Measurements from ENCODE around the gene PPP2R2D.

DNA sequence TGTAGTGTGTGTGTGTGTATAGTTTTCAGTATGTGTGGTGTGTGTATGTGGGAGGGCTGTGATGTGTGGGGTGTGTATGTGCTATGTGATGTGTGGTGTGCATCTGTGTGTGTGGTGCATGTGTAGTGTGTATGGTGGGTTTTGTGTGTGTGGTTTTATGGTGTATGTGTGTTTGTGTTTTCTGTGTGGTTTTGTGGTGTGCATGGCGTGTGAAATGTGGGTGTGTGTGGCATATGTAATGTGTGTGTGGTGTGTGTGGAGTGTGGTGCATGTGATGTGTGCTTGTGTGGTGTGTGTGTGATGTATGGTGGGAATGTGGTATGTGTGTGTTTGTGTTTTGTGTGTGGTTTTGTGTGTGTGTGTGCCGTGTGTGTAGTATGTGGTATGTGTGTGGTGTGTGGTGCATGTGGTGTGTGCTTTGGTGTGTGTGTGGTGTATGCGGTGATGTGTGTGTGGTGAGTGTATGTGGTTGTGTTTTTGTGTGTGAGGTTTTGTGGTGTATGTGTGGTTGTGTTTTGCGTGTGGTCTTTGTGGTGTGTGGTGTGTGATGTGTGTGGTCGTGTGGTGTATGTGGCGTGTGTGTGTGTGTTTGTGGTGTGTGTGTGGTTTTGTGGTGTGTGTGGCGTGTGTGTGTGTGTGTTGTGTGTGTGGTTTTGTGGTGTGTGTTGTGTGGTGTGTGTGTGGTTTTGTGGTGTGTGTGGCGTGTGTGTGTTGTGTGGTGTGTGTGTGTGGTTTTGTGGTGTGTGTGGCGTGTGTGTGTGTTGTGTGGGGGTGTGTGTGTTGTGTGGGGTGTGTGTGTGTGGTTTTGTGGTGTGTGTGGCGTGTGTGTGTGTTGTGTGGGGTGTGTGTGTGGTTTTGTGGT is 18.0 kb upstream of the PPP2R2D start:
- TF ChIP-seq, protein P1, sequence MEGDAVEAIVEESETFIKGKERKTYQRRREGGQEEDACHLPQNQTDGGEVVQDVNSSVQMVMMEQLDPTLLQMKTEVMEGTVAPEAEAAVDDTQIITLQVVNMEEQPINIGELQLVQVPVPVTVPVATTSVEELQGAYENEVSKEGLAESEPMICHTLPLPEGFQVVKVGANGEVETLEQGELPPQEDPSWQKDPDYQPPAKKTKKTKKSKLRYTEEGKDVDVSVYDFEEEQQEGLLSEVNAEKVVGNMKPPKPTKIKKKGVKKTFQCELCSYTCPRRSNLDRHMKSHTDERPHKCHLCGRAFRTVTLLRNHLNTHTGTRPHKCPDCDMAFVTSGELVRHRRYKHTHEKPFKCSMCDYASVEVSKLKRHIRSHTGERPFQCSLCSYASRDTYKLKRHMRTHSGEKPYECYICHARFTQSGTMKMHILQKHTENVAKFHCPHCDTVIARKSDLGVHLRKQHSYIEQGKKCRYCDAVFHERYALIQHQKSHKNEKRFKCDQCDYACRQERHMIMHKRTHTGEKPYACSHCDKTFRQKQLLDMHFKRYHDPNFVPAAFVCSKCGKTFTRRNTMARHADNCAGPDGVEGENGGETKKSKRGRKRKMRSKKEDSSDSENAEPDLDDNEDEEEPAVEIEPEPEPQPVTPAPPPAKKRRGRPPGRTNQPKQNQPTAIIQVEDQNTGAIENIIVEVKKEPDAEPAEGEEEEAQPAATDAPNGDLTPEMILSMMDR (conservative IDR thresholded peaks at IDR 0.05): no peak
- TF ChIP-seq ZFX (IDR thresholded peaks at IDR 0.05): no peak

Measured in C4-2B (cell line).